Neutrophil (primary cell): ENCODE measurements around the gene SESN1.

Source experiments
- H3K27ac ChIP-seq: fragments of 200-600 bp; sonication (generic); 2 replicates; pipeline ENCODE4 v1.5.1; 2016; ENCODE audit warnings: mild to moderate bottlenecking, moderate library complexity
- H3K27me3 ChIP-seq: fragments of 200-600 bp; sonication (generic); 2 replicates; pipeline ENCODE4 v1.6.0; 2016; ENCODE audit warnings: mild to moderate bottlenecking
- H3K36me3 ChIP-seq: fragments of 200-600 bp; sonication (generic); 2 replicates; pipeline ENCODE4 v1.5.1; 2017
- H3K4me1 ChIP-seq, 2 experiments: fragments of 200-600 bp in 1 of 2; sonication (generic) in 1 of 2; 1 replicate in 1 of 2; 2 replicates in 1 of 2; pipeline versions ENCODE4 v1.5.1 to v1.6.1; 2013 to 2016; ENCODE audit warnings: low read depth in 1 of 2, low read length in 1 of 2, mild to moderate bottlenecking in 1 of 2, moderate library complexity in 1 of 2; ENCODE audit not compliant: control insufficient read depth in 1 of 2, insufficient read depth in 1 of 2
- H3K4me3 ChIP-seq, 2 experiments: fragments of 200-600 bp in 1 of 2; sonication (generic) in 1 of 2; 1 replicate in 1 of 2; 2 replicates in 1 of 2; pipeline ENCODE4 v1.5.1; 2013 to 2016; ENCODE audit warnings: low read depth in 1 of 2, low read length in 1 of 2, mild to moderate bottlenecking in 1 of 2, moderate library complexity in 1 of 2
- H3K9me3 ChIP-seq: fragments of 200-600 bp; sonication (generic); 2 replicates; pipeline ENCODE4 v1.5.1; 2016
- TF ChIP-seq, protein P1 (sequence below): fragments of 200-600 bp; sonication (generic); IDR thresholded peaks from 2 replicates; pipeline ENCODE4 v1.5.1; 2016; ENCODE audit warnings: antibody characterized with exemption

Gene SESN1

DNA sequence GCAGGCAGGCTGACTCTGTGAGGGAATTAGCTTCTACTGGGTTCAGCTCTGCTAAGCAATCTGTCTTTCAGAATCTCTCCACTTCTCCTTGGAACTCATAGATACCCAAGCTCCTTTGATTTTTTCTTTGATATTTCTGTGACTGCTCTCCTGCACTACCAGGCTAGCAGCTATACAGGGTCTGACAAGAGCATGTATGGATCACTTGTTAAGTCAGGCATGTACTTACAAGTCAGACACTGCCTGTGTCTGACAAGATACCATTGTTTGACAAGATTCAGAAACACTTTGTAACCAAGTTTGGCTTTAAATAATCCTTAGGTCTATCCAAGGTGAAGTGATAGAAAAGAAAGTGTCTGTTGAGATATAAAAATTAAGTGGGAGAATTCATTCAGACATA is 79.5 kb downstream of the SESN1 start:
- Histone ChIP-seq H3K27ac (no peak overlapping the region), H3K4me1 (peaks cover 12 to 13% of the 10 kb centered on the region in 2 experiments), H3K9me3 (no peaks in the 10 kb centered on the region), H3K4me3 (no peak overlapping the region), H3K27me3 (no peaks in the 10 kb centered on the region), H3K36me3 (no peaks in the 10 kb centered on the region)
- TF ChIP-seq, protein P1, sequence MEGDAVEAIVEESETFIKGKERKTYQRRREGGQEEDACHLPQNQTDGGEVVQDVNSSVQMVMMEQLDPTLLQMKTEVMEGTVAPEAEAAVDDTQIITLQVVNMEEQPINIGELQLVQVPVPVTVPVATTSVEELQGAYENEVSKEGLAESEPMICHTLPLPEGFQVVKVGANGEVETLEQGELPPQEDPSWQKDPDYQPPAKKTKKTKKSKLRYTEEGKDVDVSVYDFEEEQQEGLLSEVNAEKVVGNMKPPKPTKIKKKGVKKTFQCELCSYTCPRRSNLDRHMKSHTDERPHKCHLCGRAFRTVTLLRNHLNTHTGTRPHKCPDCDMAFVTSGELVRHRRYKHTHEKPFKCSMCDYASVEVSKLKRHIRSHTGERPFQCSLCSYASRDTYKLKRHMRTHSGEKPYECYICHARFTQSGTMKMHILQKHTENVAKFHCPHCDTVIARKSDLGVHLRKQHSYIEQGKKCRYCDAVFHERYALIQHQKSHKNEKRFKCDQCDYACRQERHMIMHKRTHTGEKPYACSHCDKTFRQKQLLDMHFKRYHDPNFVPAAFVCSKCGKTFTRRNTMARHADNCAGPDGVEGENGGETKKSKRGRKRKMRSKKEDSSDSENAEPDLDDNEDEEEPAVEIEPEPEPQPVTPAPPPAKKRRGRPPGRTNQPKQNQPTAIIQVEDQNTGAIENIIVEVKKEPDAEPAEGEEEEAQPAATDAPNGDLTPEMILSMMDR, result no peak

DNA sequence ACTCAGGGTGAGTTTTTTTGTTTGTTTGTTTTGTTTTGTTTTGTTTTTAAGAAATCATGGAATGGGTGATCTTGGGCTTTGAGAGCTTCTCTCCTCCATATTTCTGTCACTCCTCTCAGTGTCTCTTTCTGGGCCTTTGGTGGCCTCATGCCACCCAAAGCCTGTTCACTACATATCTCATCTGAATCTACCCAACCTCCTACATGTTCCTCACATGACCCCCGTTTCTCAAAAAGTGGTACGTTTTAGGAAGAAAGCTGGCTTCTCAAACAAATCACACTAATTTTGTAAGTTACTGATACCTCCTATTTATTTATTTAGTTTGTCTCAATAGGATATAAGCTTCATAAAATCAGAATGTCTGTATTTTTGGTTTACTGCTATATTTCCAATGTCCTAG is 80.0 kb downstream of the SESN1 start:
- Histone ChIP-seq H3K36me3 (no peaks in the 10 kb centered on the region), H3K9me3 (no peaks in the 10 kb centered on the region), H3K4me1 (peaks cover 13 to 18% of the 10 kb centered on the region in 2 experiments), H3K27me3 (no peaks in the 10 kb centered on the region), H3K27ac (no peak overlapping the region), H3K4me3 (no peak overlapping the region)
- TF ChIP-seq, protein P1, result no peak

DNA sequence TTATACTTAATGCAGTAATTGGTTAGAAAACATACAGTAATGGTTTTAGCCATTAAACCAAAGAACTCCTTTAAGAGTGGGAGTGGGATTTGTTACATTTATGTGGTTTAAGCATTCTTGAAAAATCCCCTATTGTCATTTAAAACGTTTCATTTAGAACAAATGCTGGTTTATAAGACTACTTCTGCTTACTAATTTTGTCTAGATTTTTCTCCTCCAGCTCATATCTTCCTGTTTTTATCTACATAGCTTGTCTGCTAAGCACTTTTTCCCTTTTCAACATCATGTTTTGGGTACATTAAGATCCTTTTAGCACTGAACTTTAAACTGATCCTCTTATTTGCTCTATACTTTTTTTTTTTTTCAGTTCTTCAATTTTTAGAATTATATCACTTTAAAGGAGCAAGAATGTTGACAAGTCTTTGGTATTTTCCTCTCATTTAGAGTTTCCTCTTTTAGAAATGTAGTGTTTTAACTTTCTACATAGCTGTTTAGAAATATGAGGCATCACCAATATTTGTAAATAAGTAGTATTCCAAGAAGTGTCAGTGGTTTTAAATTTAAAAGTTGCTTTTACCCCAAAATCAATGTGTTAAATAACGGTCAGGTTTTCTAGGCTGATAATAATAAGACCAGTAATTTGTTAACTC is 80.9 kb downstream of the SESN1 start:
- H3K27ac ChIP-seq, result peak overlapping the region; percentile 51
- TF ChIP-seq, protein P1, result no peak
- H3K4me1 ChIP-seq, result peaks cover 16 to 19% of the 10 kb centered on the region in 2 experiments
- no peaks in the 10 kb centered on the region for H3K36me3 ChIP-seq
- no peaks in the 10 kb centered on the region for H3K27me3 ChIP-seq
- no peaks in the 10 kb centered on the region for H3K9me3 ChIP-seq
- H3K4me3 ChIP-seq, result no peak overlapping the region

DNA sequence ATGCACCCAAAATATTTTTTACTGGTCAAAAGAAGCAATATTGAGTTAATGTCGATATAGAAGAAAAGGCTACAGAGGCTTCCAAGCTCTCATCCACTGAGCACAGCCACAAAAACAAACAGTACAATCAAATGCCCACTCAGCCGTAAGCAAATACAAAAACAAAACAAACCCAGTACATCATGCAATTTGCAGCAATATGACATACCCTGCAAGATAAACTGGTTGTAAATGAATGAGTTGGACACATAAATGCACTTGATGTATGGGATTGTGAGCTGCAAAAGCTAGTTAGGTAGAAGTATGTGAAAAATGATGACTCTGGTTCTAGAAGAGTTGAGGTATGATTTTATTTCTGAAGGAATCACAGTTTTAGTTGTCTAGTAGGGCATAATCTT is 83.9 kb downstream of the SESN1 start:
- H3K4me1 ChIP-seq, result peaks cover 33 to 38% of the 10 kb centered on the region in 2 experiments
- H3K9me3 ChIP-seq, result no peaks in the 10 kb centered on the region
- H3K36me3 ChIP-seq, result no peaks in the 10 kb centered on the region
- H3K27me3 ChIP-seq, result no peaks in the 10 kb centered on the region
- no peak overlapping the region for H3K4me3 ChIP-seq
- H3K27ac ChIP-seq, result no peak overlapping the region
- TF ChIP-seq, protein P1, result no peak

DNA sequence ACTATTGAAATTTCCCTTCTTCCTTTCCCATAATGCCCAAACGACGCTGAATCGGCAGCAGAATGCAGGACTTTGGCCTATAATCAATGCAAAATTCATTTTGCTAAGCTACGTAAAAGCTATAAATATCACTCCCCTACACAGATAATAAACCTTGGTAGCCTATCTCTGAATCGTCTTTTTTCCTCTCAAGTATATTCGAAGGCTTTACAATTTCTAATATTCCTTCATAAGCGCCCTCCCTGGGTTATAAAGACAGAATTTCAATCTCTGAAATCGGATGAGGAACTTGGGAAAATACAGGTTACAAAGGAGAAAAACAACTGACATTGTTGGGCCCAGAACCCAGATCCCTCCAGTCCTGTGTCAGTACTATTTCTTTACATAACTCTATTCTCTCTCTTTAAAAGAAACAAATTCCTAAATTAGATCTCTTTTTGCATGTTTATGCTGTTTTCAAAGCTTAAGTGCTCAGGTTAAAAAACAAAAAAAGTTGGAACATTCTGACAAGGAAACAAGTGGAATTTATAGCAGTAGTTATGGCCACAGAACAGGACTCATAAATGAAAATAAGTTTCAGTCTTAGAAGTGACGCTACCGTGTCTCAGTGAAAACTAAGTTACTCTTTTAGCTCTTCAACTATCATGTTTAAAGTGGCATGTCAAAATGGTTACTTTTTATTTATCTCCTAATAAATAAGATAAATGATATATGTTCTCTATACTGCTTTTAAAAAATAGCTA is 84.5 kb downstream of the SESN1 start:
- TF ChIP-seq, protein P1, result no peak
- Histone ChIP-seq H3K4me3 (peak overlapping the region; percentile 65 to 95), H3K36me3 (no peaks in the 10 kb centered on the region), H3K9me3 (no peaks in the 10 kb centered on the region), H3K27me3 (no peaks in the 10 kb centered on the region), H3K4me1 (peaks cover 33 to 38% of the 10 kb centered on the region in 2 experiments), H3K27ac (peak overlapping the region; percentile 89)
